Panc1 (cell line): ENCODE results near the gene POLK.

Source experiments
- POLR2AphosphoS5 ChIP-seq: IDR thresholded peaks from 2 replicates; pipeline ENCODE4 v1.6.1; 2012; ENCODE audit warnings: mild to moderate bottlenecking, low read depth, low read length, moderate library complexity
- SIN3A ChIP-seq: IDR thresholded peaks from 2 replicates; pipeline ENCODE4 v1.6.1; 2012; ENCODE audit warnings: low read depth, mild to moderate bottlenecking, low read length, moderate library complexity, borderline replicate concordance; ENCODE audit not compliant: insufficient read depth
- TCF7L2 ChIP-seq: IDR thresholded peaks from 2 replicates; pipeline ENCODE4 v1.6.1; 2011; ENCODE audit warnings: mild to moderate bottlenecking, low read depth, low read length, inconsistent platforms
- TF ChIP-seq, protein P1 (sequence below): fragments of 450-650 bp; IDR thresholded peaks from 2 replicates; pipeline ENCODE4 v1.5.1; 2017; ENCODE audit warnings: mild to moderate bottlenecking
- TF ChIP-seq, protein P2 (sequence below), 2 experiments: IDR thresholded peaks; 2 replicates each; pipeline ENCODE4 v1.6.1; 2011 to 2012; ENCODE audit warnings: low read depth in 2 of 2, control low read depth in 1 of 2, low read length in 1 of 2, mild to moderate bottlenecking in 1 of 2, moderate library complexity in 1 of 2; ENCODE audit not compliant: insufficient read depth in 1 of 2

DNA sequence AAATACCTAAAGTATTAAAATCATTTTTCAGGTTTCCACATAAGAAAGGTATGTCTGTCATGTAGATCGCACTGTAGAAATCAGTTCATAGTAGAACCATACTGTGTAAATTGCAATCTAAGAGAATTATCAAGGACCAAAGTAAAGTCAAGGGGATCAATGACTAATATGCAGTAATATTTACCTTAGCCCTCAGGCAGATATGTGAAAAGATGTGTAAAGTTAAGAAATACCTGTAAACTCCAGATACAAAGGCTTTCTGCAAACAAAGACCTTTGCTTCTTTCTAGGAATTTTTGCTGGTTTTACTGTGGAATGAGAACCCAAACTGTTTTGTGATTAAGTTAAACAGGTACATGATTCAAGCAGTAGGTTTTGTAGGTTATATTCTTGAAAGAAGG lies 11.6 kb downstream of the POLK start:
- TF ChIP-seq, protein P1, sequence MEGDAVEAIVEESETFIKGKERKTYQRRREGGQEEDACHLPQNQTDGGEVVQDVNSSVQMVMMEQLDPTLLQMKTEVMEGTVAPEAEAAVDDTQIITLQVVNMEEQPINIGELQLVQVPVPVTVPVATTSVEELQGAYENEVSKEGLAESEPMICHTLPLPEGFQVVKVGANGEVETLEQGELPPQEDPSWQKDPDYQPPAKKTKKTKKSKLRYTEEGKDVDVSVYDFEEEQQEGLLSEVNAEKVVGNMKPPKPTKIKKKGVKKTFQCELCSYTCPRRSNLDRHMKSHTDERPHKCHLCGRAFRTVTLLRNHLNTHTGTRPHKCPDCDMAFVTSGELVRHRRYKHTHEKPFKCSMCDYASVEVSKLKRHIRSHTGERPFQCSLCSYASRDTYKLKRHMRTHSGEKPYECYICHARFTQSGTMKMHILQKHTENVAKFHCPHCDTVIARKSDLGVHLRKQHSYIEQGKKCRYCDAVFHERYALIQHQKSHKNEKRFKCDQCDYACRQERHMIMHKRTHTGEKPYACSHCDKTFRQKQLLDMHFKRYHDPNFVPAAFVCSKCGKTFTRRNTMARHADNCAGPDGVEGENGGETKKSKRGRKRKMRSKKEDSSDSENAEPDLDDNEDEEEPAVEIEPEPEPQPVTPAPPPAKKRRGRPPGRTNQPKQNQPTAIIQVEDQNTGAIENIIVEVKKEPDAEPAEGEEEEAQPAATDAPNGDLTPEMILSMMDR = no peak
- TF ChIP-seq POLR2AphosphoS5 = no peak
- TF ChIP-seq, protein P2, sequence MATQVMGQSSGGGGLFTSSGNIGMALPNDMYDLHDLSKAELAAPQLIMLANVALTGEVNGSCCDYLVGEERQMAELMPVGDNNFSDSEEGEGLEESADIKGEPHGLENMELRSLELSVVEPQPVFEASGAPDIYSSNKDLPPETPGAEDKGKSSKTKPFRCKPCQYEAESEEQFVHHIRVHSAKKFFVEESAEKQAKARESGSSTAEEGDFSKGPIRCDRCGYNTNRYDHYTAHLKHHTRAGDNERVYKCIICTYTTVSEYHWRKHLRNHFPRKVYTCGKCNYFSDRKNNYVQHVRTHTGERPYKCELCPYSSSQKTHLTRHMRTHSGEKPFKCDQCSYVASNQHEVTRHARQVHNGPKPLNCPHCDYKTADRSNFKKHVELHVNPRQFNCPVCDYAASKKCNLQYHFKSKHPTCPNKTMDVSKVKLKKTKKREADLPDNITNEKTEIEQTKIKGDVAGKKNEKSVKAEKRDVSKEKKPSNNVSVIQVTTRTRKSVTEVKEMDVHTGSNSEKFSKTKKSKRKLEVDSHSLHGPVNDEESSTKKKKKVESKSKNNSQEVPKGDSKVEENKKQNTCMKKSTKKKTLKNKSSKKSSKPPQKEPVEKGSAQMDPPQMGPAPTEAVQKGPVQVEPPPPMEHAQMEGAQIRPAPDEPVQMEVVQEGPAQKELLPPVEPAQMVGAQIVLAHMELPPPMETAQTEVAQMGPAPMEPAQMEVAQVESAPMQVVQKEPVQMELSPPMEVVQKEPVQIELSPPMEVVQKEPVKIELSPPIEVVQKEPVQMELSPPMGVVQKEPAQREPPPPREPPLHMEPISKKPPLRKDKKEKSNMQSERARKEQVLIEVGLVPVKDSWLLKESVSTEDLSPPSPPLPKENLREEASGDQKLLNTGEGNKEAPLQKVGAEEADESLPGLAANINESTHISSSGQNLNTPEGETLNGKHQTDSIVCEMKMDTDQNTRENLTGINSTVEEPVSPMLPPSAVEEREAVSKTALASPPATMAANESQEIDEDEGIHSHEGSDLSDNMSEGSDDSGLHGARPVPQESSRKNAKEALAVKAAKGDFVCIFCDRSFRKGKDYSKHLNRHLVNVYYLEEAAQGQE (IDR thresholded peaks at IDR 0.05; ENCODE audit: insufficient read depth in 1 of 2, low read depth in 2 of 2, low read length in 1 of 2) = no peak
- TF ChIP-seq SIN3A = no peak
- TF ChIP-seq TCF7L2 = no peak
